ENCODE results near the gene ACER2. TPM values are rescaled to one million over a fixed set of nuclear protein-coding genes. Genes with fewer than 3 reads are reported as not detected.
A peak's percentile ranks its signal among the peaks of the same experiment; 100 is the strongest.

ACER2 gene
- total RNA-seq, 2 donors from 2014 or later: 2.4 to 2.8 TPM

DNA sequence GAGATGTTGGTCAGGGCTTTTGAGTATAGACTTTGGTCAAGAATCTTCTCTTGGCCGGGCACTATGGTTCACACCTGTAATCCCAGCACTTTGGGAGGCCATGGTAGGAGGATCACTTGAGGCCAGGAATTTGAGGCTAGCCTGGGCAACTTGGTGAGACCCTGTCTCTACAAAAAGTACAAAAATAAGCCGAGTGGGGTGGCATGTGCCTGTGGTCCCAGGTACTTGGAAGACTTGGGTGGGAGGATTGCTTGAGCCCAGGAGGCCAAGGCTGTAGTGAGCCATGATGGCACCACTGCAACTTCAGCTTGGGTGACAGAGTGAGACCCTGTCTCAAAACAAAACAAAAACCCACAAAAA, 57.5 kb downstream of the ACER2 start:
- H3K27ac Mint-ChIP-seq: no peak overlapping the region
- no peak for DNase-seq
- no peak overlapping the region for H3K4me3 Mint-ChIP-seq
- no peaks in the 10 kb centered on the region for H3K9me3 Mint-ChIP-seq
- H3K27me3 Mint-ChIP-seq (ENCODE audit: low read depth): no peaks in the 10 kb centered on the region
- no peaks in the 10 kb centered on the region for H3K36me3 Mint-ChIP-seq (ENCODE audit: insufficient read depth in 2 of 2)
- no peak for ATAC-seq (replicated peaks in 1 of 2)
- H3K4me1 Mint-ChIP-seq (ENCODE audit: low read depth): peaks cover 6% of the 10 kb centered on the region

DNA sequence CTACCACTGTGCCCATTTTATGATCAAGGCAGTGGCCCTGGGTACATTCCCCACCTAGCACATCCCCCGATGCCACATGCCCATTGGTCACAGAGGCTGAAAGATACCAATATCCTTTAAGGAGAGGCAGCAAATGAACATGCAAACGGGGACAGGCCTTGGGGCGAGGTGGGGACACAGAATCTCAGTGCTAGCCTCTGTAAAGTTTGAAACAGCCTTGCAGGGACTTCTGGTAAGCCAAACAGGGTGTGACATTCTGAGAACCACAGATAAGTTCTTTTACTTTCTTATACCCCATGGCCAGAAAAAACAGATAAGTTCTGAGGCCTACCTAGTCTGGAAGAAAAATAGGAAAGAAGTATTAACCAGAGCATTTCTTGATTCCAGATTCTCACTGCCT, 60.5 kb downstream of the ACER2 start:
- Mint-ChIP-seq H3K27me3 (ENCODE audit: low read depth) (peaks cover 1% of the 10 kb centered on the region), H3K36me3 (ENCODE audit: insufficient read depth in 2 of 2) (no peaks in the 10 kb centered on the region), H3K4me1 (ENCODE audit: low read depth) (peaks cover 15% of the 10 kb centered on the region), H3K27ac (no peak overlapping the region), H3K9me3 (no peaks in the 10 kb centered on the region), H3K4me3 (no peak overlapping the region)
- no peak for DNase-seq
- ATAC-seq (replicated peaks in 1 of 2): no peak

DNA sequence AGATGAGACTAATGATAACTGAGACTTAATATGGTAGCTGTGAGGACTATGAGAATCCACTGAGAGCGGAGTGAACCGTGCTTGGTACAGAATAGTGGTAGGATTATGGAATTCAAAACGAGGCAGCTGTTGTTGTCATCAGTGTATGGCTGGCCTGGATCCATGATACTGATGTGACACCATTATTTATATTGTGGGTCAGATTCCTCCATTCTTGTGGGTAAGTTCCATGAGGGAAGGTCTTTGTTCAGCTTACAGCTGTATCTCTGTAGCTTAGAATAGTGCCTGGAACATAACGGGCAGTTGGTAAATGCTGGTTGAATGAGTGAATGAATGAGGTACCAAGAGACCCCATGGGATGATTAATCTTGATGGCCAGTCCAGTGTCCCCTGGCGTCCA, 61.8 kb downstream of the ACER2 start:
- no peak overlapping the region for H3K4me3 Mint-ChIP-seq

DNA sequence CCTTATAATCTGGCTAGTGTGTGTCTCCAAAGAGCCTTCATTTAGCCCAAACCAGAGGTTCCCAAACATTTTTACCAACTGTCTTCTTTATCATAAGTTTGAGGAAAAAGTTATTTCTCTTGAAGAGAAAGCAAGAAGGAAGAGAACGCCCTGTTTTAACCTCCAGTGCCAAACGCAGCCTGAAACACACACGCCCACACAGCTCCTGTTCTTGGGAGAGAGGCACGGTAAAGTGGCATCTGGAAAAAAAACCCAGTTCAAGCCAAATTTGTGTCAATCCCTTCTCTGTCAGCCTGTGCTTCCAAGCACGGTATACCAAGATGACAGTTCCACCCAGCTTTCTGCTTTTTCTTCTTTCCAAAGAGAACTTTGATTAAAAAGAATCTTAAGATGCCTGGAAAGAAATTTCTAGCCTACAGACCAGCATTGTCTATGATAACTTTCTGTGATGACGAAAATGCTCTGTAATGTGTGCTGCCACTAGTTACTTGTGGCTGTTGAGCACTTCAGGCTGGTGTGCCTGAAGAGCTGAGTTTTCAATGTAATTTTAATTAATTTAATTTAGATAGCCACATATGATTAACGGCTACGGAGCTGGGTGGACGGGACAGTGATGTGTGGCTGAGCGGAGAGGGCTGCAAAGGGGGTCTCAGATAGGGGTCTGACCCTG, 62.3 kb downstream of the ACER2 start:
- DNase-seq (no peak), ATAC-seq (replicated peaks in 1 of 2) (no peak)
- no peaks in the 10 kb centered on the region for H3K36me3 Mint-ChIP-seq (ENCODE audit: insufficient read depth in 2 of 2)
- H3K9me3 Mint-ChIP-seq: no peaks in the 10 kb centered on the region
- H3K27ac Mint-ChIP-seq: no peak overlapping the region
- no peak overlapping the region for H3K4me3 Mint-ChIP-seq
- H3K4me1 Mint-ChIP-seq (ENCODE audit: low read depth): peaks cover 12% of the 10 kb centered on the region
- H3K27me3 Mint-ChIP-seq (ENCODE audit: low read depth): peaks cover 10% of the 10 kb centered on the region

More for the DNA sequence above, 61.8 kb downstream of the ACER2 start:
- H3K27ac Mint-ChIP-seq: no peak overlapping the region
- ATAC-seq (replicated peaks in 1 of 2) (no peak), DNase-seq (no peak)
- H3K4me1 Mint-ChIP-seq (ENCODE audit: low read depth): peaks cover 12% of the 10 kb centered on the region
- peaks cover 10% of the 10 kb centered on the region for H3K27me3 Mint-ChIP-seq (ENCODE audit: low read depth)
- H3K9me3 Mint-ChIP-seq: no peaks in the 10 kb centered on the region
- no peaks in the 10 kb centered on the region for H3K36me3 Mint-ChIP-seq (ENCODE audit: insufficient read depth in 2 of 2)

DNA sequence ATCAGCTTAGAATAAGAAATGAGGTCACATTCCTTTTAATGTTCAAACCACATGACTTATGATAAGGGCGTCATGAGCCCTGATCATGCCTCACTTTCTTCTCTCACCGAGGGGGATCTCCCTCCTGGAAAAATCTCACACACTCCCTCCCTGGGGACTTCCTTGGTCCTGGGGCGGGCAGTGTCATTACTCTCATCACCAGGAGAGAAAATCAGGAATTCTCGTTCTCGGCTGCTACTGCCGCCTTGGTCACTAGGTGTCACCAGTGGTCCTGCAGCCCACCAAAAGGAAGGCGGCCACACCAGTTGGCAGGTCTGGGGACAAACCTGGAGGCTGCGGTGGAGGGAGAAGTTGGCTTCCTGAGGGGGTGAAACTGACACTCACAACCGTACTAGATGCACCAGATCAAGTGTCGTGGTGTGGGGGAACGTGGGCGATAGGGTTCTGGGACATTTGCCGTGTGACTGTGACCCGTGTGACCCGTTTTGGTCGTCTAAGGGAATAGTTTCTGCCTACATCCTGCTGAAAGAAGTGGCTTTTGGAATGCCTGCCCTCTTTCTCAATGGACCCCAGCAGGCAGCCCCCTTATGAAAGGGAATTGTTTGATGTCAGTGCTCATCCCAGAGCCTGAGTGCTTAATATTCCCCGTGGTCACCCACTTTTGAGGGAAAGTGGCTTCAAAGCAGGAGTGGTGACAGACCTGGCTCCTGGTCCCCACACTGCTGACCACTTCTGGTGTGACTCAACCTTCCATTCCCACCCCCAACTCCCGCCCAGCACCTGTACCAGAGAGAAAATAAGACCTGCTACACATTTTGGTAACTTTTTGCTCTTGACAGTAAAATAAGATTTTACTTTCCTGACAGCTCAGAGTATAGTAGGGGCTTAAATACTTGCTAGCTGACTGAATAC, 63.2 kb downstream of the ACER2 start:
- no peaks in the 10 kb centered on the region for H3K9me3 Mint-ChIP-seq
- no peaks in the 10 kb centered on the region for H3K36me3 Mint-ChIP-seq (ENCODE audit: insufficient read depth in 2 of 2)
- peaks cover 12% of the 10 kb centered on the region for H3K4me1 Mint-ChIP-seq (ENCODE audit: low read depth)
- H3K27ac Mint-ChIP-seq: no peak overlapping the region
- DNase-seq (peak; percentile 54 to 64), ATAC-seq (replicated peaks in 1 of 2) (peak; percentile 85 to 92)
- peak overlapping the region; percentile 46 to 55 for H3K4me3 Mint-ChIP-seq
- H3K27me3 Mint-ChIP-seq (ENCODE audit: low read depth): peaks cover 10% of the 10 kb centered on the region

DNA sequence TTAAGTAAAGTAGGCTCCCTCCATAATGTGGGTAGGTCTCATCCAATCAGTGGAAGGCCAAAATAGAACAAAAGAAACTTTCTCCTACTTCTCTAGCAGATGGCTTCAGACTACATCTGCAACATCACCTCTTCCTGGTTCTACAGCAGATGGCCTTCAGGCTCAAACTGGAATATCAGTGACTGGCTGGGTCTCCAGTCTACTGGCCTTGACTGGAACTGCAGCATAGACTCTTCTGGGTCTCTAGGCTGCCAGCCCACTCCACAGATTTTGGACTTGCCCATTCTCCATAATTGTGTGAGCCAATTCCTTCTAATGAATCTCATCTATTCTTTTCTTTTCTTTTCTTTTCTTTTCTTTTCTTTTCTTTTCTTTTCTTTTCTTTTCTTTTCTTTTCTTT, 64.8 kb downstream of the ACER2 start:
- no peaks in the 10 kb centered on the region for H3K9me3 Mint-ChIP-seq

DNA sequence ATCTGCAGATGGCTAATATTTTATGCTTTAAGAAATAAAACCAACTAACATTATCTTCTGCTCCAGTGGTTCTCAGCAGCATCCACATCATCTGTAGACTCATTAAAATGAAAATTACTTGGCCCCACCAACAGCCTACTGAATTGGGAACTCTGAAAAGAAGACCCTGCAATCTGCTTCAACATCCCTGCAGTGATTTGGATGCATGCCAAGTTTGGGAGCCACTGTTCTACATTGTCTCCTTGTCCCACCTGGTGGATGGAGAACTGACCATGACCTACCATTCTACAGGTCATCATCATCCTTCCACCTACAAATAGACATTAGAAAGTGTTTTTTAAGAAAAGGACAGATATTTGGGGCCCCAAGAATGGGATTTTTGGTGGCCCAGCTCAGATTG, 71.1 kb downstream of the ACER2 start:
- no peak for ATAC-seq (replicated peaks in 1 of 2)
- H3K9me3 Mint-ChIP-seq: no peaks in the 10 kb centered on the region

More for the DNA sequence above, 64.8 kb downstream of the ACER2 start:
- no peak for ATAC-seq (replicated peaks in 1 of 2)
- no peak overlapping the region for H3K27ac Mint-ChIP-seq
- DNase-seq: no peak
- no peak overlapping the region for H3K4me3 Mint-ChIP-seq
- no peaks in the 10 kb centered on the region for H3K36me3 Mint-ChIP-seq (ENCODE audit: insufficient read depth in 2 of 2)
- peaks cover 11% of the 10 kb centered on the region for H3K27me3 Mint-ChIP-seq (ENCODE audit: low read depth)
- peaks cover 12% of the 10 kb centered on the region for H3K4me1 Mint-ChIP-seq (ENCODE audit: low read depth)

DNA sequence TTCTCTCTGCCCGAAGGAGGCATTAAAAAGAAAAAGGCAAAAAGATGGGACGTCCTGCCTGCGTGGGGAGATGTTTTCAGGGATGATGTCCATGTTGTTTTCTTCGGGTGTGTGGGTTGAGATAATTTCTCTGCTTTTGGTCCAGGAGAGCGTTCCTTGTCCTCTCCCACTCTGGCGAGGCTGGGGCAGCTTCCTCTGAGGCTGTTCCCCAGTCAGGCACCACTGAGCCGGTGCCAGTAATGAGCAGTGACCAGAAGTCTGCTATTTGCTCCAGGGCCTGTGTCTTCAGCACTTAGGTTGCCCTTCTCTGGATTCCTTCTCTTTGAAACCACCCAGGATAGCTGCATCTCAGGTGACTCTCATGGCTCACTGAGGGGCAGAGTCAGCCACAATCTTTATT, 71.5 kb downstream of the ACER2 start:
- H3K36me3 Mint-ChIP-seq (ENCODE audit: insufficient read depth in 2 of 2): no peaks in the 10 kb centered on the region
- no peak for ATAC-seq (replicated peaks in 1 of 2)
- peaks cover 26% of the 10 kb centered on the region for H3K27me3 Mint-ChIP-seq (ENCODE audit: low read depth)
- no peaks in the 10 kb centered on the region for H3K4me1 Mint-ChIP-seq (ENCODE audit: low read depth)
- no peak overlapping the region for H3K27ac Mint-ChIP-seq
- no peaks in the 10 kb centered on the region for H3K9me3 Mint-ChIP-seq
- H3K4me3 Mint-ChIP-seq: no peak overlapping the region
- DNase-seq: no peak

More for the DNA sequence above, 71.1 kb downstream of the ACER2 start:
- no peak overlapping the region for H3K4me3 Mint-ChIP-seq
- H3K4me1 Mint-ChIP-seq (ENCODE audit: low read depth): no peaks in the 10 kb centered on the region
- H3K27ac Mint-ChIP-seq: no peak overlapping the region
- no peak for DNase-seq
- H3K36me3 Mint-ChIP-seq (ENCODE audit: insufficient read depth in 2 of 2): no peaks in the 10 kb centered on the region
- H3K27me3 Mint-ChIP-seq (ENCODE audit: low read depth): peaks cover 30% of the 10 kb centered on the region

DNA sequence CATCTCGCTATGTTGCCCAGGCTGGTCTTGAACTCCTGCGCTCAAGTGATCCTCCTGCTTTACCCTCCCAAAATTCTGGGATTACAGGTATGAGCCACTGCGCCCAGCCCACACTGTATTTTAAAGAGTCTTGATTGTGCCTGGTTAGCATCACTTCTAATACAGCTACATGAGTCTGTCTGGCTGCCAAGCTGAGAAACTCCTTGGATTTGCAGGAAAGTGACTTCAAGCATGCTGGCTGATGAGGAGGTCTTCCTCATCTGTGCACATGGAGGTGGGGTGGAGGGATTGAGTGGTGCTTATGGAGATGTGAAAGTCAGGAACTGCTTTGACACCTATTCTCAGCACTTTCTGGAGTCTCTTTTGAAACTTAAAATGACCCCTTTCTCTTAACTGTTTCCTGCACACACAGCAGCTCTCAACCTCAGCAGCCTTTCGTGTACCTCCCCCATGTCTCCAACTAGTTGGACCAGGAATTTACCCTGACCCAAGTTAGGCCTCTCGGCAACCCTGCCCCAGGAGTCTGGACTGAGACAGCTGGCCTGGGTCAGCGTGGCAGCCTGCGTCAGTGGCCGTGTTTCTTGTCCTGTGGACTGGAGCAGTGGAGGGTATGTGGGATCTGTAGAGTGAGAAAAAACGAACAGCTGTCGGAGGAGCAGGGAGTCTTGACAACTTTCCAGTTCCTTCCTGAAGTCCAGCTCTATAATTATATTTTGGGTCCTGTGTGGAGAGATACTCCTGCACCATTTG, 72.5 kb downstream of the ACER2 start:
- Mint-ChIP-seq H3K27me3 (ENCODE audit: low read depth) (peaks cover 26% of the 10 kb centered on the region), H3K36me3 (ENCODE audit: insufficient read depth in 2 of 2) (no peaks in the 10 kb centered on the region), H3K4me1 (ENCODE audit: low read depth) (no peaks in the 10 kb centered on the region), H3K4me3 (no peak overlapping the region), H3K9me3 (no peaks in the 10 kb centered on the region), H3K27ac (no peak overlapping the region)
- DNase-seq (no peak), ATAC-seq (replicated peaks in 1 of 2) (no peak)

DNA sequence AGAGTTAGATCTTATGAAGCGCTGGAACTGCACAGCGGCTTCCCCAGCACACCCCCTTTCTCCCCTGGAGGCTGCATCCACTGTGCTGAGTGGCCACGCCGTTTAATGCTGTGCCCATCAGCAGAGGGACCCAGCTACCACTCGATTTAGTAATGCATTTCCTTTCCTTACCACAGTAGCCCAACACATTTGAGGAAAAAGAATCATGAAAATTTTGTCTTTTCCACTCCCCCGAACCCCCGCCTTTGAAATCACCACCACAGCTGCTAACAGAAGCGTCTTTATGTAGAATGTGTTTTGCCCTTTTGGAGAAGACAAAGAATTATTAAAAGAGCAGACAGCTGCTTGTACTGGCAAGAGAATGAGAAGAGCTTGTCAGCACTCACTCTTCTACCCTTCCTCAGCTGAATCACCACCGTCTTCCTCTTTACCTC, 73.2 kb downstream of the ACER2 start:
- DNase-seq: no peak
- H3K9me3 Mint-ChIP-seq: no peaks in the 10 kb centered on the region
- peaks cover 26% of the 10 kb centered on the region for H3K27me3 Mint-ChIP-seq (ENCODE audit: low read depth)
- no peak overlapping the region for H3K27ac Mint-ChIP-seq
- no peak for ATAC-seq (replicated peaks in 1 of 2)
- no peaks in the 10 kb centered on the region for H3K4me1 Mint-ChIP-seq (ENCODE audit: low read depth)
- no peak overlapping the region for H3K4me3 Mint-ChIP-seq
- H3K36me3 Mint-ChIP-seq (ENCODE audit: insufficient read depth in 2 of 2): no peaks in the 10 kb centered on the region

DNA sequence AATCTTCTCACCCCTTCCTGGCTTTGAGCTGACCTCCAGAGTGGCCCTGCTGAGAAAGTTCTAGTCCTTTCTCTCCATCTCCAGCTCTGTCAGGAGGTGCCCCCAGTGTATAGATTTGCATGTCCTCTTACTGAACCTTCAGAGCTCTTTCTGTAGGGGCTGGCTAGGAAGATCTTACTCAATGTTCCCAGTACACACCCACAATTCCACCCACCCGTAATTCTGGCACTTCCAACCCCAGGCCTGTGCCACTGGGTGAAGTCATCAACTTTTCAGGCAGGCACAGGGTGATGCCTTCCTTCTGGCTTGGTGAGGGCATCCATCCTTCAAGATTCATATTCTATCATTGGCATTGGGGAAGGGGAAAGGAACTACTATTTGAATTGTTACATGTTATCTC, 75.9 kb downstream of the ACER2 start:
- peaks cover 26% of the 10 kb centered on the region for H3K27me3 Mint-ChIP-seq (ENCODE audit: low read depth)
- no peak overlapping the region for H3K27ac Mint-ChIP-seq
- DNase-seq (no peak), ATAC-seq (replicated peaks in 1 of 2) (no peak)
- H3K9me3 Mint-ChIP-seq: no peaks in the 10 kb centered on the region
- H3K4me3 Mint-ChIP-seq: no peak overlapping the region
- H3K4me1 Mint-ChIP-seq (ENCODE audit: low read depth): no peaks in the 10 kb centered on the region
- no peaks in the 10 kb centered on the region for H3K36me3 Mint-ChIP-seq (ENCODE audit: insufficient read depth in 2 of 2)

DNA sequence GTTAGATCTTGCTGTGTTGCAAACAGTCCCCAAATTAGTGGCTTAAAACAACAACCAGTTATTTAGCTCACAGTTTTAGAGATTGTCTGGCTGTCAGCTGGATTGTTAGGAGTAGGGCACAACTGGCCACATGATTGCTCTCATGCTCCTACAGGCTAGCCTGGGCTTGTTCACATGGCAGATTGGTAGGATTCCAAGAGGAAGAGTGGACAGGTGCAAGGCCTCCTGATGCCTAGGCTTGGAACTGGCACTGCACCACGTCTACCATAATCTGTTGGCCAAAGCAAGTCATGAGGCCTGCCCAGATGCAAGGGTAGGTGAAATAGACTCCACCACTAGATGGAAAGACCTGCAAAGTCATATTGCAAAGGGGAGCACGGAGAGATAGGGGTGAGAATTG, 76.4 kb downstream of the ACER2 start:
- no peak overlapping the region for H3K27ac Mint-ChIP-seq
- H3K4me1 Mint-ChIP-seq (ENCODE audit: low read depth): no peaks in the 10 kb centered on the region
- no peak overlapping the region for H3K4me3 Mint-ChIP-seq
- DNase-seq (no peak), ATAC-seq (replicated peaks in 1 of 2) (no peak)
- H3K9me3 Mint-ChIP-seq: no peaks in the 10 kb centered on the region
- H3K36me3 Mint-ChIP-seq (ENCODE audit: insufficient read depth in 2 of 2): no peaks in the 10 kb centered on the region
- peaks cover 26% of the 10 kb centered on the region for H3K27me3 Mint-ChIP-seq (ENCODE audit: low read depth)

DNA sequence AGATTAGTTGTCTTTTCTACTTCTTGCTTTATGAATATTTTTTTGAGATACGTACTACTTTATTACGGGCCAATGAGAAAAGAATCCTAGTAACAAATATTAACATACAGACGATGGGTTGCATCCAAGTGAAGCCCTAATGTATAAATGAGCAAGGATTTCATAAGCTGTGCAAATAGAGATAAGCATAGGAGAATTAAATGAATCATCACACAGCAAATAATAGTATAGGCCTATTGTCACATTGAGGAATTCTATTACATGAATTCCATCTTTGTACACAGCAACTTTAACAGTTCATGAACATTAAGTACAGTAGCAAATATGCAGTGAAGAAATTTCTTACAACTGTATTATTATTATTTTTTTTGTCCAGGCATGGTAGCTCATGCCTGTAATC, 78.0 kb downstream of the ACER2 start:
- no peak for ATAC-seq (replicated peaks in 1 of 2)
- DNase-seq: no peak
- no peaks in the 10 kb centered on the region for H3K36me3 Mint-ChIP-seq (ENCODE audit: insufficient read depth in 2 of 2)
- no peaks in the 10 kb centered on the region for H3K9me3 Mint-ChIP-seq
- H3K4me1 Mint-ChIP-seq (ENCODE audit: low read depth): no peaks in the 10 kb centered on the region
- H3K27ac Mint-ChIP-seq: no peak overlapping the region
- H3K27me3 Mint-ChIP-seq (ENCODE audit: low read depth): peaks cover 25% of the 10 kb centered on the region
- no peak overlapping the region for H3K4me3 Mint-ChIP-seq

Measured in activated T-cell treated with anti-CD3 and anti-CD28 coated beads, Interleukin-2, amount 50 U/mL, for 72 hours (primary cell).